Measurements from ENCODE around the gene TREML4.

GRCh38 chr6:41231246-41231645 lies 3.1 kb downstream of the TREML4 start:
- TF ChIP-seq POLR2A (IDR thresholded peaks at IDR 0.05; ENCODE audit: extremely low read depth, insufficient read length) (no peak), CTCF (IDR thresholded peaks at IDR 0.05; ENCODE audit: low read depth, low read length) (no peak)

All from NB4 (cell line).